PC-9 (cell line): ENCODE data around the gene SLN.

Source experiments
- CTCF ChIP-seq: fragments of 200-600 bp; sonication (generic); conservative IDR thresholded peaks from 2 replicates; pipeline ENCODE4 v1.6.1; 2017; ENCODE audit warnings: mixed run types, antibody characterized with exemption, mild to moderate bottlenecking, moderate library complexity
- EZH2 ChIP-seq: fragments of 200-600 bp; sonication (generic); IDR thresholded peaks from 2 replicates; pipeline ENCODE4 v1.8.0; 2017; ENCODE audit warnings: antibody characterized with exemption, low read depth

GRCh38 chr11:107705027-107705426 lies 6.8 kb downstream of the SLN start:
- TF ChIP-seq CTCF: no peak
- TF ChIP-seq EZH2: no peak
